ENCODE measurements around the gene PTPRT. TPM values are rescaled to one million over a fixed set of nuclear protein-coding genes. Genes with fewer than 3 reads are reported as not detected.

Gene PTPRT
- total and polyA plus RNA-seq, 2 donors = 0.09 to 1.9 TPM

DNA sequence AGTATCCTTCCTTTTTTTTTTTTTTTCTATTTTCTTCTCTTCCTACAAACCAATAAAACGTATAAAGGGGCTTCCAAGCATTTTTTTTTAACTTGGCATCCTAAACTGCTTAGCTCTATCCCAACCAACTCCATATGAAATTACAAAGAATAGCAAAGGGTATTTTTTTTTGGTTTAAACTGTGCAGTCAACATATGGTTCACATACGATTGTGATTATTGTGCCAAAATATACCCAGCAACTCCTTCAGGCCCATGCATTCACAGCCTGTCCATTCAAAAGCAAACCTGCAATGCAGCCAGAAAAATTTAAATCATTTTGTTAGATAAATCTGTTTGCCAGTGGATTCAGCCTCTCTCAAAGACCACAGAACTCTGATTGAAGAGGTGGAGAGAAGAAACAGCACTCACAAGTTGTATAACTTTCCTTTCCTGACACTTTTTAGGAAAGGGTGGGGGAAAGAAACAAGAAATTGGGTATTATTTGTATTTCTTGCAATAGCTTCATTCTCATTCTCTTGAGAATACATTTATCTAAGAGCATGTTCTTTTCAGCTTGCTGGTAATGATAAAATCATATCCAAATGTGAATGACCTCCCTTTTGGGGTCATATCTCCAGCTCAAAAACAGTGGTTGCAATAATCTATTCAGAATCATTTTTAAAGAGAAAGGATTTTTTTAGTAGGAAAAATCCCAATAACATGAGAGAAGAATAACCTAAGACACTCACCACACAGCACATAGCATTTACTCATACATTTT, 870.3 kb downstream of the PTPRT start:
- Histone ChIP-seq H3K36me3 (ENCODE audit: insufficient read depth) (no peaks in the 10 kb centered on the region), H3K27ac (ENCODE audit: low read depth) (no peak overlapping the region), H3K4me3 (ENCODE audit: low read depth, low read length) (no peak overlapping the region), H3K4me1 (ENCODE audit: insufficient read depth) (no peaks in the 10 kb centered on the region)
- no peak for DNase-seq (ENCODE audit: extremely low spot score)
- 37% methylated on average over 2 of the region's 2 CpGs for WGBS

DNA sequence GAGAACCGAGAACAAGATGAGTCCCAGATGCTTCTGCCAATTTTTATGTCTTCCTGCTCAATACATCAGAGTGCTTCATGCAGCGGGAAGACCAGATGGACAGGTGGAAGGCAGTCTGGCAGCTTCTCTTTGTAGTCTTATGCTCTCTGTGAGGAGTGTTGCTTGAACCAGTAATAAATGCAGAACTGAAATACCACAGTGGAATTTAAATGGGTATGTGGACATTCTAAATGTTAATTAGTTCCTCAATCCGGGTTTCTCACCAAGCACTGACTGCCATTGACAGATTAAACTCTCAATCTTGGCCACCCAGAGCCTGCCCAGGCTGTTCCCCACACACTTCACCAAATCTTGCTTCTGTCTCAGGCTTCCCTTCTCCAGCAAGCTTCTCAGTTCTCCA, 876.0 kb downstream of the PTPRT start:
- H3K4me1 ChIP-seq (ENCODE audit: insufficient read depth) = no peaks in the 10 kb centered on the region
- 75% methylated on average over 3 of the region's 3 CpGs for WGBS
- H3K4me3 ChIP-seq (ENCODE audit: low read depth, low read length) = no peak overlapping the region
- H3K36me3 ChIP-seq (ENCODE audit: insufficient read depth) = no peaks in the 10 kb centered on the region
- no peak for DNase-seq (ENCODE audit: extremely low spot score)
- H3K27ac ChIP-seq (ENCODE audit: low read depth) = no peak overlapping the region

DNA sequence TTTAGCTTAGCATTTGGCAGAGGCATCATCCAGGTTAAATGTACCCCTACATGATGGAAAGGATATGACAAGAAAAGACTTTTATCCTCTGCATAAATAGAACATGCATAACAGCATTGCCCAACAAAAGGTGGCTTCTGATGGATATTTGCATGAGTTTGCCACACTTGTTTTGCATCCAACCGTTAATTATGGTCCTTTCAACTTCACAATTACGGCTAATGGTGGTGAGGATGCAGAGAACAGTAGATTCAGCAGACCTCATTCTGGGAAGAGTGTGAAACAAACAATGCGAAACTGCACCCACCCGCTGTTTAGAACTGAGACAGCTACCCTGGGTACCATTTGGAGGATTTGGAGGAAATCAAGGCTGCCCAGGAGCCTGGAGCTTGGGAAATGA, 880.7 kb downstream of the PTPRT start:
- 47% methylated on average over 4 of the region's 4 CpGs for WGBS
- H3K27ac ChIP-seq (ENCODE audit: low read depth) = no peak overlapping the region
- H3K4me3 ChIP-seq (ENCODE audit: low read depth, low read length) = no peak overlapping the region
- H3K4me1 ChIP-seq (ENCODE audit: insufficient read depth) = no peaks in the 10 kb centered on the region
- H3K36me3 ChIP-seq (ENCODE audit: insufficient read depth) = no peaks in the 10 kb centered on the region
- DNase-seq (ENCODE audit: extremely low spot score) = no peak

DNA sequence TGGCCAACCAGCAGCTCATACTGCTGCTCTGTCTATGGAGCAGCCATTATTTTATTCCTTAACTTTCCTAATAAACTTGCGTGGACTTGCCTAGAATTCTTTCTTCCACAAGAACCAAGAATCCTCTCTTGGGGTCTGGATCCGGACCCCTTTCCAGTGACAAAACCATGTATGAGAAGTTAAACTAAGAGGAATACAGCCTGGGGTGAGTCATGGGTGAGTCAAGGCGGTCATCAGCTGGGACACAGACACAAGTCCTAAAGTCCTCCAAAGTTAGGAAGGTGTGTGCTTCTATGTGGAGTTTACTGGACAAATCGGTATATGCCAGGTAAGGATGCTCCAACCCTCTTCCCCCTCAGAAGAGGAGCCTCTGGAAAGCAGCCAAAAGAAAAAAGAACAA, 881.5 kb downstream of the PTPRT start:
- H3K36me3 ChIP-seq (ENCODE audit: insufficient read depth) = no peaks in the 10 kb centered on the region
- no peaks in the 10 kb centered on the region for H3K4me1 ChIP-seq (ENCODE audit: insufficient read depth)
- WGBS = 85% methylated on average over 4 of the region's 4 CpGs
- DNase-seq (ENCODE audit: extremely low spot score) = no peak
- no peak overlapping the region for H3K4me3 ChIP-seq (ENCODE audit: low read depth, low read length)
- H3K27ac ChIP-seq (ENCODE audit: low read depth) = no peak overlapping the region

DNA sequence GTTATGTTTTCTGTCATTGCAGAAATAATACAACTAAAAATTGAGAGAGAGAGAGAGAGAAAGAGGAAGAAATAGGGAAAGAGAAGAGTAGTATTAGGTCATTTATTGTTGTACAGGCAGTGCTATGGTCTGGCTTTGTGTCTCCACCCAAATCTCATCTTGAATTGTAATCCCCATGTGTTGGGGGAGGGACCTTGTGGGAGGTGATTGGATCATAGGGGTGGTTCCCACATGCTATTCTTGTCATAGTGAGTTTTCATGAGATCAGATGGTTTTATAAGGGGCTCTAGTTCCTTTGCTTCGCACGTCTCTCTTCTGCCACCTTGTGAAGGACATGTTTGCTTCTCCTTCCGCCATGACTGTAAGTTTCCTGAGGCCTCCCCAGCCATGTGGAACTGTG, 894.1 kb downstream of the PTPRT start:
- Histone ChIP-seq H3K27ac (ENCODE audit: low read depth) (no peak overlapping the region), H3K4me3 (ENCODE audit: low read depth, low read length) (no peak overlapping the region), H3K4me1 (ENCODE audit: insufficient read depth) (no peaks in the 10 kb centered on the region), H3K36me3 (ENCODE audit: insufficient read depth) (no peaks in the 10 kb centered on the region)
- WGBS = 84% methylated on average over 3 of the region's 3 CpGs
- no peak for DNase-seq (ENCODE audit: extremely low spot score)

DNA sequence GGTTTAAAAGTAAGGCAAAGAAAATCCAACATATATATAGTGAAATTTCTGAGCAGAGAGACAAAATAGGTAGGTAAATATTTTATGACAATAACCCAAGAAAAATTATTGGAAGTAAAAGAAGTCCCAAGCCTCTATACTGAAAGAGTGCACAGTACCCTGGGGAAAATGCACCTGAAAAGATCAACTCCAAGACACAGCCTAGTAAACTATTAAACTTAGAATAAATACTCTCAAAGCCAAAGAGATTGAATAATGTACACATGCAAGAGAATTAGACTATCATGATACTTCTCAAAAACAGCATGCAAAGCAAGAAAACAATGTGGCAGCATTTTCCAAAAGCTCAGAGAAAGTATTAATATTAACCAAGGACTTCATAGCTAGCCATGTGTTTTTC, 894.7 kb downstream of the PTPRT start:
- DNase-seq (ENCODE audit: extremely low spot score) = no peak
- Histone ChIP-seq H3K4me1 (ENCODE audit: insufficient read depth) (no peaks in the 10 kb centered on the region), H3K4me3 (ENCODE audit: low read depth, low read length) (no peak overlapping the region), H3K27ac (ENCODE audit: low read depth) (no peak overlapping the region), H3K36me3 (ENCODE audit: insufficient read depth) (no peaks in the 10 kb centered on the region)

DNA sequence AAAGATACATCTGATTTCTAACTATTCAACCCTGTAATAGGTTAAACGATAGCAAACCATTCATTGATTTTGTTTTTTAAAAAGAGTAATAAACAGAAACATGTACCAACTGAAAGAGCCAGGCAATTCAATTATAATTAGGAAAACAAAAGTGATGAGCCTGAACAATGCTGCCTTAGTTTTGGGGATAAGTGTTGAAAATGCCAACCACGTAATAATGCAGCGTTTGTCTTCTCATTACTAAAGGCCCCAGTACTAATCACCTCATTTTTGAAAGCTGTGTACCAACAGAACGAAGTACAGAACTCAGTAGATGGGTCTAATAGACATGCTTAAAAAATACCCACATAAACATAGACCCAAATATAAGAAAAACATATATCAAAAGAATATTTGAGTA, 907.9 kb downstream of the PTPRT start:
- WGBS = 87% methylated on average over 4 of the region's 4 CpGs
- no peaks in the 10 kb centered on the region for H3K36me3 ChIP-seq (ENCODE audit: insufficient read depth)
- no peak overlapping the region for H3K4me3 ChIP-seq (ENCODE audit: low read depth, low read length)
- no peak overlapping the region for H3K27ac ChIP-seq (ENCODE audit: low read depth)
- no peaks in the 10 kb centered on the region for H3K4me1 ChIP-seq (ENCODE audit: insufficient read depth)
- no peak for DNase-seq (ENCODE audit: extremely low spot score)

DNA sequence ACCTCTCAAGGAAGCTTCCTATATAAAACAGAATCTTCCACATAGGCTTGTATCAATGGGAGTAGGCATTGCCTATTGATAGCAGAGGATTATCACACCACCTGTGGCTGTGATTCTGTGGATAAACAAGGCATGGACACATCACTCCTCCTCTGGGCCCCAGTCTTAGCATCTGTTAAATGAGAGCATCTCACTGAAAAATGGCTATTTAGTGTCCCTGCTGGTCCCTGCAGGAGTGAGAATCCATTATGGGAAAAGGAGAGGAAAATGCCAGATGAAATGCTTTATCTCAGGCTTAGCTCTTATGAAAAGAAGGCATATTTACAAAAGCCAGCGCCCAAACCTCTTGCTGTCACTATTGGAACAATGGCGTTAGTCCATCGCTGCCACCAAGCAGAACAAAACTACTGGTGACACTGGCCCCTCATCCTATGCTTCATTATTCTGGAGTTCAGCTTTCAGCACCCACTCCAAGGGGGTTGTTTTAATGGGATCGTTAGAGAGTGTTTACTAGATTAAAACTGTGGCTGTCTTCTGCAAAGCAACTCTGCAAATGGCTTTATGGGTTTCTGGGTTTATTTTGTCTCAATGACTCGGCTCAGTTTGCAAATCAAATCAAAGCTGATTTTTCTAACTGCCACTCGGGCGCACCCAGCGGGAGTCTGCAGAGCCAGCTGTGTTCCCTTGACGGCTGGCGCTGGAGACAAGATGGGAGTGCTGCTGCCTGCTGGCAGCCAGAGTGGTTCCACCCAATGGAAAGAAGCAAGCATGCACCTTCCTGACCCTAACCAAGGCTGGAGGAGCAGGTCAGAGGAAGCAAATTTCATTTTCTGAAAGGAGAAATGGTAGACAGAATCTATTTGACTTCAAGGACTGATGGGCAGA, 912.7 kb downstream of the PTPRT start:
- WGBS = 43% methylated on average over 10 of the region's 10 CpGs
- no peak for DNase-seq (ENCODE audit: extremely low spot score)
- Histone ChIP-seq H3K4me3 (ENCODE audit: low read depth, low read length) (no peak overlapping the region), H3K36me3 (ENCODE audit: insufficient read depth) (no peaks in the 10 kb centered on the region), H3K4me1 (ENCODE audit: insufficient read depth) (no peaks in the 10 kb centered on the region), H3K27ac (ENCODE audit: low read depth) (no peak overlapping the region)

DNA sequence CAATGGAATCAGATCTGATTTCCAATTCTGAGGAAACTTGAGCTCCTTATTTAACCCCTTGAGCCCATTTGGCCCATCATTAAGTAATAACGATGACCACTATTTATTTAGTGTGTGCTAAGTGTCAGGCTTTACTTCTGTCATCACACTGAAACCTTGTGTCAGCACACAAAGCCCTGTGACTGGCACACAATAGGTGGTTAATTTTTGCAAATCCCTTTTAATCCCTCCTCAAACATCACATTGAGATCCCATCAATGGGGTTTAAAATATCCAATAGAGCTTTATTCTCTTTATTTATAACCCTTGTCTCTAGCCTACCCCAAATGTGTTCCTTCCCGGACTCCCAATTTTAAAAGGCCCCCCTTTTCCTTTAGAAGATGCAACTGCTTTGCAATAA, 914.7 kb downstream of the PTPRT start:
- H3K4me1 ChIP-seq (ENCODE audit: insufficient read depth) = no peaks in the 10 kb centered on the region
- no peaks in the 10 kb centered on the region for H3K36me3 ChIP-seq (ENCODE audit: insufficient read depth)
- no peak for DNase-seq (ENCODE audit: extremely low spot score)
- 58% methylated on average over 2 of the region's 2 CpGs for WGBS
- H3K27ac ChIP-seq (ENCODE audit: low read depth) = no peak overlapping the region
- H3K4me3 ChIP-seq (ENCODE audit: low read depth, low read length) = no peak overlapping the region

DNA sequence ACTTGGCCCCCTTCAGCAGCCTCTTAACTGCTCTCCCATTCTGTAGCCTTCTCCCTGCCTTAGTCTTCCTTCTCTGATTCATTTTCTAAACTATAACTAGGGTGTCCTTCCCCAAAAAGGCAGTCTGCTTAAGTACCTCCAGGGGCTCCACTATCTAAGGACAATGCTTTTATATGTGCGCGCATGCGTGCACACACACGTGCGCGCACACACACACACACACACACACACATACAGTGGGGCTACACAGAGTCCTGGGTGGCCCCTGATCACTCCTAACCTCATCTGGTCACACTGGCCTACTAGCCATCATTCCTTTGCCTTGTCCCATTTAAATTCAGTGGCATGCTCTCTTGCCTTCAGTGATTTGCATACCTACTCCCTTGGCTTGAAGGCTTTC, 917.2 kb downstream of the PTPRT start:
- 94% methylated on average over 6 of the region's 6 CpGs for WGBS
- Histone ChIP-seq H3K4me1 (ENCODE audit: insufficient read depth) (no peaks in the 10 kb centered on the region), H3K27ac (ENCODE audit: low read depth) (no peak overlapping the region), H3K4me3 (ENCODE audit: low read depth, low read length) (no peak overlapping the region), H3K36me3 (ENCODE audit: insufficient read depth) (no peaks in the 10 kb centered on the region)
- no peak for DNase-seq (ENCODE audit: extremely low spot score)

DNA sequence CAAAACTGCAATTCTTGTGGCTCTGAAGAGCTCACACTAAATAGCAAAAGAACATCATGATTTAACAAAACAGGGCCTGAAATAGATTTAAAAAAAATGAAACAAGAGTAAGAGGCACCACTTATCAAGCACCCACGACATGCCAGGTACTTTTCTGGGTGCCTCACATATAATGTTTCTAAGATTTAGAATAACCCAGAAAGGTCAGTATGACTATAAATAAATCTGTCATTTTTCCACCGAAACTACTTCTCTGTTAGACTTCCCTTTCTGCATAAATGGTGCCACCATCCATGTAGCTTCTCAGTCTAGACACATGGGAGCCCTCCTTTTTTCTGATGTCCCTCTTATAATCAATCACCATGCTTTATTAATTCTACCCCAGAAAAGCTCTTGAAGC, 919.2 kb downstream of the PTPRT start:
- H3K4me1 ChIP-seq (ENCODE audit: insufficient read depth) = no peaks in the 10 kb centered on the region
- no peaks in the 10 kb centered on the region for H3K36me3 ChIP-seq (ENCODE audit: insufficient read depth)
- 67% methylated on average over 2 of the region's 2 CpGs for WGBS
- H3K27ac ChIP-seq (ENCODE audit: low read depth) = no peak overlapping the region
- DNase-seq (ENCODE audit: extremely low spot score) = no peak
- no peak overlapping the region for H3K4me3 ChIP-seq (ENCODE audit: low read depth, low read length)

DNA sequence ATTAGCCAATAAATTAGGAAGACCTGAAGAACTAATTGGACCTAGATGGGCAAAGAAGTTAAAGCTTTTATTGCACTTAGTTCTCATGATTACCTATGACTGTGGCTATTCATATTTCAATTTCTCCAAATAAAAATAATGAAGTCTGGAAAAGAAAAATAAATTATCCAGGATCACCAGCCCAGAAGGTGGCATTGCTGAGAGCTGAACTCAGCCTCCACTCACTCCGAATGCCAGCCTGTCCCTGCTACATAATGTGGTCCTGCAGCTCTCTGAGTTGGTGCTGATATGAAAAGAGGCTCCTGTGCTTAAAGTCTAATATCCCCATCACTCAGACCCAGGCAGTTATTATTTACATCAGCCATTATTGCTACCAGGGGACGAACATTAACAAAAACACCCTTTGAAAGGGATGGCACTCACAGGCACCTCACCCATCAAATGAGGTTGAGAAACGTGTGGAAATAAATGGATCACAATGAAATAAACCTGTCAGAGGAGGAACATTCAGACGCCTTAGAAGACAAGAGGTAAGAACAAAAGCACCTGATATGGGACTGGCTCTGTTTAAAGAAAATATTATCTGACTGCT, 921.8 kb downstream of the PTPRT start:
- 70% methylated on average over 4 of the region's 4 CpGs for WGBS
- no peaks in the 10 kb centered on the region for H3K36me3 ChIP-seq (ENCODE audit: insufficient read depth)
- no peak overlapping the region for H3K27ac ChIP-seq (ENCODE audit: low read depth)
- no peak for DNase-seq (ENCODE audit: extremely low spot score)
- no peaks in the 10 kb centered on the region for H3K4me1 ChIP-seq (ENCODE audit: insufficient read depth)
- no peak overlapping the region for H3K4me3 ChIP-seq (ENCODE audit: low read depth, low read length)

DNA sequence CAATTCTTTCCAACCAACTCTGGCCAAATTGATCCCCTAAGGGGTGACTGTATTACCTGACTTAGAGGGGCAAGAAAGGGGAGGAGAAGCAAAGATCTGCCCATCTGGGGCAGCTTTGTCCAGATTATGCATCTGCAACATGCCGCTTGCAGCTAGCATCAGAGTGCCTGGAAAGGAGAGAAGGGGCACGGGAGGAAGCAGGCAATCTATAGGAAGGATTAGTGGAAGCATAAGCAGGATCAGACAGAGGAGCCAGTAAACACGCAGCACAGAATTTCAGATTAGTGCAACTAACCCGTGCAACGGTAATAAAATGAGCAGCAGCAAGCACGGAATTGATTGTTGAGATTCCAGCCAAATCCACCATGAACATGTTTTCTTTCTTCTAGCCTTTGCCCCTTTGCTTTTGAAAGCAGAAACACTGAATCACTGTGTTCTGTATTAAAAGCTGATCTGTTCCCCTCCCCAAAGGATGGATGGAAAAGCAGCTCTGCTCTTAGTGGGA, 927.9 kb downstream of the PTPRT start:
- no peak for DNase-seq (ENCODE audit: extremely low spot score)
- Histone ChIP-seq H3K4me1 (ENCODE audit: insufficient read depth) (no peaks in the 10 kb centered on the region), H3K27ac (ENCODE audit: low read depth) (no peak overlapping the region), H3K4me3 (ENCODE audit: low read depth, low read length) (no peak overlapping the region), H3K36me3 (ENCODE audit: insufficient read depth) (no peaks in the 10 kb centered on the region)
- WGBS = 37% methylated on average over 6 of the region's 6 CpGs

DNA sequence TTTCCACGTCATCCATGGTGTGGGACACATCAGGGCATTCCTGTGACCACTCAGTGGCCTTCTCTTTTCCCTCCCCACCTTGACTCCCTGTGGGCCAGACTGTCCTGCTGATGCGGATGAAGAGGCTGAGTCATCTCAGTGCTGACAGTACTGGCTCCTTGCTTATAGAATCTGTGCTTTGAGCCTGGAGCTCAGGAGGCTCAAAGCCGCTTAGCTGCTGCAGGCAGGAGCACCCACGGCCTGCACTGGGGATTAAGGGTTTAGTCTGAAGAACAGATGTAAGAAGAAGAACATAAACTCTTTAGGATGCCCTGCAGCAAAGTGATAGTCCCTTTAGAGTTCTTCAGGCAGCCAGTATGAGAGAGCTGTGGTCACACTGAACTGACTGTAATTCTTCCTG, 929.5 kb downstream of the PTPRT start:
- Histone ChIP-seq H3K4me3 (ENCODE audit: low read depth, low read length) (no peak overlapping the region), H3K27ac (ENCODE audit: low read depth) (no peak overlapping the region), H3K4me1 (ENCODE audit: insufficient read depth) (no peaks in the 10 kb centered on the region), H3K36me3 (ENCODE audit: insufficient read depth) (no peaks in the 10 kb centered on the region)
- no peak for DNase-seq (ENCODE audit: extremely low spot score)
- 55% methylated on average over 4 of the region's 4 CpGs for WGBS

All from urinary bladder (tissue), 4 donors.